ENCODE measurements around the gene ST6GALNAC3.

DNA sequence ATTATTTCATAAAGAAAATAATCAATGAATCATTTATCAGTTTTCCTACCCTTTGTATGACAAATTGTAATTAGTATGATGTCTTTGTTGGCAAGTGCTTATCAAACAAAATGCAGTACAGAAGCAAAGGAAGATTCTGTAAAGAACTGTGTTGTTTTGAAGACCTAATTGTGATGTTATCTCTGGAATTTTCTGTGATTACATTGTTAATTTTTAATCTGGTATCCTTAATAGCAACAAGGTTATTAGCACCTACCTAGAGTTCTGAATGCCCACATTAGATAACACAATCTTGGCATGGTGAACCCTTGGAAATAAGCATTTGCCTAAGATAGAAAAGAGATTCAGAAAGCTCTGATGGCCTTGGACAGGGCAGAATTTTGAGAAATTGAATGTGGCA lies 518.6 kb downstream of the ST6GALNAC3 start:
- TF ChIP-seq CTCF (IDR thresholded peaks at IDR 0.05) (no peak), POLR2A (IDR thresholded peaks at IDR 0.05) (no peak)

All from heart left ventricle (tissue), 13 donors.